GM19043 (cell line): Measurements from ENCODE around the gene CISD3.

Source experiments
- ATAC-seq: cut with Tn5 transposase; IDR thresholded peaks from one replicate; pipeline ENCODE4 v1.9.1; 2021; ENCODE audit warnings: low read depth; ENCODE audit not compliant: unreplicated experiment

The CISD3 gene

DNA sequence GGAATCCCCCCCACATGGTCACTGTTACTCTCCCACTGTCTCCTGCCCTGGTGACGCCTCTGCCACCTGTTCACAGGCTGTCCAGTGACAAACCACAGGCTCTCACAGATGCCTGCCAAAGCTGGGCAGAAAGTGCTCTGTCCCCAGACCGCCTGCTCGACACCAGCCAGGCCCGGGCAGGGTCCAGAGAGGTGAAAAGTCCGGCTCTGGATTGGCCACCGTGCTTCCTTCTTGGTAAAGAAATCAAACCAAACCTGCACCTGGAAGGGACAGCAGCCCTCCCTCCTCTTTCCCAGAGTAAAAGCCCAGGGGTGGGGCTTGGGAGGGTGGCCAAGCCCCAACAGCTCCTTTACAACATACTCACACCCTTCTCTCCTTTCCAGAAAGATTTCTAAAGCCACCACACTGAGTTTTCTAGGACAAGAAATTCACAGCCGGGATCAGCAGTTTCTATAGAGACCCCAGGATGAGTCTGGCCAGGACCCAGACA, 11.8 kb downstream of the CISD3 start:
- no peak for ATAC-seq

DNA sequence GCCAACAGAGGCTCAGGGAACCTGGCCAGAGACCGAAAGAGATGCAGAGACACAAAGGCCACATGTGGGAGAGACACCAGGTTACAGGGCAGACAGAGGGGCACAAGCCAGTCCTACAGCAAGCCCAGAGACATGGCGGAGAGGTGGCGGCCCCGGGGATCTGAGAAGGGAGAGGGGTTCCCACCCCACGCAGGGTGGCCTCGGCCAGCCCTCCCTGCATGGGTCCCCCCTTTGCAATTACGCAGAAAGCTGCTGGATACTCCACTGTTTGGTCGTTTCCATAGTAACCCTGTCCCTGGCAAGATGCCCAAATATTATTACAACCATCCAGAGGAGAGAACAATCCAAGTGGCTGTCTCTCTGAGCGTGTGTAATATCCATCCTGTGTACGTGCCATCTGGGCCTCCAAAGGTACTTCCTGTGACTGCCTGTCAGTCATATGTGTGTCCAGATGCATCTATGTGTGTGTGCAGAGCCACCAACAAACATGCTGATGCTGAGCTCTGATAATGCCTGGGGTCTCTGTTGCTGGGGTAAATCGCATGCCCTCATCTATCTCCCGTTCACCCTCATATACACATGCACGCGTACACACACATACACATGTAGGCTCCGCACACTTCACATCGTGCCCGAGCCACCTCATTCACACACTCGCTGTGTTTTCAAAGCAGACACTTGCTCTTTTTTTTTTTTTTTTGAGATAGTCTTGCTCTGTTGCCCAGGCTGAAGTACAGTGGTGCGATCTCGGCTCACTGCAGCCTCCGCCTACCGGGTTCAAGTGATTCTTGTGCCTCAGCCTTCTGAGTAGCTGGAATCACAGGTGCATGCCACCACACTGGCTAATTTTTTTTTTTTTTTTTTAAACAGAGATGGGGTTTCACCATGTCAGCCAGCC, 12.5 kb downstream of the CISD3 start:
- ATAC-seq = no peak

DNA sequence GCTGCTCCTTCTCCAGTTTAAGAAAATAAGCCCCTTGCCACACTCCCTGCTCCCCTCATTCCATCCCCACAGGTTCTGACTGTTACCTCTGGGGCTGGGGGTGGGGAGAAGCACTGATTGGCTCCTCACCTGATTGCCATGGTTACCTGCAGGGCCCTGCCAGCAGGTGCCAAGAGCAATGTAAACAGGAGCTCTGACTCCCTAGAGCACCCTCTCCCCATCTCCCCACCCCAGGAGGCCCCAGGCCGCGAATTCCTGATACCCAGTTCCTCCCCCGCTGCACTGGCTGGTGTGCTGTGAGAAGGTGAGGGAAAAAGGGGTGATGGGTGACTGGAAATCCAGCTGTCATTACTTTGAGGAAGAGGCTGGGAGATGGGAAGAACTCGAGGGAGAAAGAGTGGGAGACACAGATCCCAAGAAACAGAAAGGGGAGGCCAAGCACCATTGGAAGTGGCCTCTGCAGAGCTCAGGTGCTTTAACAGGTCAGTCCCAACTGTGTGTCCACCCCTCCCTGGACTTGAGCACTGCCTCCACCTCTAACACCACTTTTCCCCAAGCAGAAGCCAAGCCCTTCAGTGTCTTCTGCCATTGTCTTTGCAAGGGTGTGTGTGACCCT, 13.5 kb downstream of the CISD3 start:
- ATAC-seq = no peak

DNA sequence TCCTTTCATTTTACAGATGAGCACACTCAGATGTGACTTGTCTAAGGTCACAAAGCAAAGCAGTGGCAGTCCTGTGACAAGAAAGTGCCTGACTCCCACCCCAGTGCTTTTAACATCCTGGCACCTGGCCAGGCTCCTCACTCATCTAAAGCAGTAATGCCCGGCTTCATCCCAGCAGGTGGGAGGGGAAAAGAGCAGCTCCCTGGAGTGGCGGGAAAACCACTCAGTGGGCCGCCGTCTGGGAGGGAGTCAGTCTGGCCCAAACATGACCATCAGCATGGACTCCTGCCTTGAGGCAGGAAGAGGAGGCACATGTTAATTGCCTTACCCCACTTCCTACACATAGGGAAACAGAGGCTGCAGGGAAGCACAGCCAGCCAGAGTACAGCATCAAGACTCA, 15.4 kb downstream of the CISD3 start:
- no peak for ATAC-seq

DNA sequence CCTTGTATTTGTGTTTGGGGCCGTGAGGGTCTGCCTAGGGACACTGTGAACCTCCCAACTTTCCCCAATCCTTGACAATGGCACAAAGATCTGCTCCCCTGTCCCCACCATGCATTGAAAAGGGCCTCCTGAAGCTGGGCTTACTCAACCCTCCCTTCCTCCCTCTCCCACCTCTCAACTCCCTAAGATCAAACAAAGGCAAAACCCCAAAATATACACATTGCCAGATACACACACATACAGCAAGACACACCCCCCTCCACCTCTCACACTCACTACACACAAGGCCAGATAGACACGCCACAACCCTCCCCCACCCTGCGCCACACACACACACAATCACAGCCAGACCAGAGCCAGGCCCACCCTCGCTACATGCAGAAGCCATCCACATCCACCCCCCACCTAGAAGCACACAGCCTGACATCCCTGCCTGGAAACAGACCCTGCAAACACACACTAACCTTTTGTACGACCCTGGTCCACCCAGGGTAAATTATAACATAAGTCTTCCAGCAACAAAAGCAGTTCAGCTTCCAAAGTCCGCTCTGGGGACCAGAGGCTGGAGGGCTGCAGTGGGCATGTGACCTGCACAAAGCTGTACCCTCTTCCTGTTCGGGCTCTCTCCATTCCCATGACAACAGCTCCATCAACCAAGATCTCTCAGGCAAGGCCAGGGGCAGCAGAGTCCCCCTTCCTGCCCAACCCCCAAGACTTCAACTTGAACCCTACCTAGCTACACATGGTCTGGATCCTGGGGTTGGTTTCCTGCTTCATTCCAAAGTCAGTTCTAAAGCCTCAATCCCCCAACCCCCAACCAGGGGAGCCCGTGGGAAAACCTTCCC, 16.1 kb downstream of the CISD3 start:
- ATAC-seq = no peak

DNA sequence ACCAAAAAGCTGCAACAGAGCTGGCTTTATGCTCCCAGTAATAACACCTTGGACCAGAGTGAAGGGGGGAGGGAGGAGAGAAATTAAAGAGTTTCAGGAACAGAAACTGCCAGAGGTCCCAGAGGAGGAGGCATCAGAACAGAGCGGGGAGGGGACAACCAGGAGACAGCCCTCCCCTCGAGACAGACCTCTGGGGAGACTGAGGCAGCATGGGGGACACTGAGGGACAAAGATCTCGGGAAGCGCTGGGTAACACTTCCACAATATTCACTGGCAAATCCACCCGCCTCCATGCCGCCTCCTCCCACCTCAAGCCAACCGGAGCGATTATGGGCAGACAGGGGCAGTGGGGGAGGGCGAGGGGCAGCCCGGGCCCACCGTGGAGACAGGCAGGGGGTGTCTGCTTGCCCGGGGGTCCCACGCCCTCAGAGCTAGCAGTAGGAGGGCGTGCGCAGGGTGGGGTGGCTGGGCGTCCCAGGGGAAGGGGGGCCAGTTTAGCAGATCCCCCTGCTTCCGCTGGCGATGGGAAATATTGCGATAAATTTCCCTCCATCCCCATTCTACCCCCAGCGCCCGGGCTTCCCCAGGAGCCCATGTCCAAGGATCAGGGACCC, 16.8 kb downstream of the CISD3 start:
- no peak for ATAC-seq

DNA sequence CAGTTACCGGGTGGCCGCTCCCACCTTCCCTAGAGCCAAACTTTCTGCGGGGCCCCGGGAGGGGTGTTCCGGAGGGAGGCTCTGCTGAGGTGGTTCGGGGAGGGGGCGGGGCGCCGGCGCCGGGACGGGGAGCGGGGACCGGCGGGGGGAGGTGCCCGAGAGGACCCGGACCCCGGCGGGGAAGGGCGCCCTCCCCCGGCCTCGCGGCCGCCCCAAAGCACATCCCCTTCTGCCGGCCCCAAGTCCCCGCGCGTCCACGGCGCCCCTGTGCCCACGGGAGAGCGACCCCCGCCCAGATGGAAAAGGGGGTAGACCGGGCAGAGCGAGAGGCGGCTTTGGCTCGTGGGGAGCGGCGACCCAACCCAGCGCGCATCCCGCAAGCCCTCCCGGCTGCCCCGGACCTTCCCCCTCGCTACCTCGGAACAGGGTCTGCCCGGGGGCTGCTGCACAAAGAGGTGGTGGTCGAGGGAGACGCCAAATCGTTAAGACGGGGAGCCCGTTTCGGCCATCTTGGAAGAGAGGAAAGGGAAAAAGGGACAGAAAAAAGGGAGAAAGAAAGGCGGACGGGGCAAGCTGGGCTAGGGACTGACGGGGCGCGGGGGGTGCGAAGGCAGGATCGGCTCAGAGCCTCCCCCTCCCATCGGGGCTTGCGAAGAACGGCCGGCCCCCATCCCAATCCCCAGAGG, 17.5 kb downstream of the CISD3 start:
- ATAC-seq = no peak

DNA sequence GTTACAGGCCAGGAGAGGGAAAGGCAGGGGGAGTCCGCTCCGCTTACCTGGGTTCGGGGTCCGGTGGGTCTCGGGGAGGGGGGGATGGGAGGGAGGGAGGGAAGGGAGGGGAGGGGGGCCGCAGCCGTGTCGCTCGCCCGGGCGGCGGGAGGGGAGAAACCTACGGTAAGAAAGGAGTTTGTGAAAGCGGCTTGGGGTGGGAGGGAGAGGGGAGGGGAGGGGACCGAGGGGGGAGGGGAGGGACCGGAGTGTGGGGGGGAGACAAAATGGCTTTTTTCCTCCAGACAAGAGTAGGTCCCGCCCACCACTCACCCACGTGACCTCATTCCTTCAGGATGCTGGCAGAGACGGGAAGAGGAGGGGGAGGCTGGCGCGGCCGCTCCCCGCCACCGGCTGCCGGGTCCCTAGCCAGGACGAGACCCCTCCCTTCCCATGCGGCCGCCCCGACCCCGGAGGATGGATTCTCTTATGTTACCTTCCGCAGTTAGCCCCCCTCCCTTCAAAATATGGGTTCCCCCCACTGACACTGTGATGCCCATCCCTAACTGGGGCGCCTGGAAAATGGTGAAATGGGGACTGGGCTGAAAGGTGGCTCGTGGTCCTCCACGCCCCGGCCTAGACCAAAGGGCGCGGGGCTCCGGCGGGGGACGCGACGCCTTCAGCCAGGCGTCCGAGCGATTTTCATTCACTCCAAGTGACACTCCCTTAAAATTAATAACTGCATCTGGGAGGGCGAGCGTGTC, 18.2 kb downstream of the CISD3 start, which contains the start of gene PCGF2:
Gene PCGF2, minus strand, starts transcription at position 188 of the 743 bp plus-strand sequence. CDS start 7,934 bp downstream, outside the sequence.
- ATAC-seq = no peak

DNA sequence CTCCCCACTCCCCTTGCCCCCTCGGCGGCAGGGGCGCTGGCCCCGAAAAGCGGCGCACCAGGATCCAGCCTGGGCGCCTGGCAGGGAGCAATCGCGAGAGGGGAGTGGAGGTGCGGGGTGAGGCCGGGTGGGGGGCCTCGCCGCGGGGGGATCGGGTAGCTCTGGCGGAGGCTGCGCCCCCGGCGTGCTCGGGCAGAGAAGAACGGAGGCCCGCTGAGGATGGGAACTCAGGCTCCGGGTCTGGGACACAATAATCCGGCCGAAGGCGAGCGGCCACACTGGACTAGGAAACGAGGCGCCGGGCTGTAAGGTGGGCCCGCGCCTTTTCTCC, 18.7 kb downstream of the CISD3 start:
- ATAC-seq = no peak

DNA sequence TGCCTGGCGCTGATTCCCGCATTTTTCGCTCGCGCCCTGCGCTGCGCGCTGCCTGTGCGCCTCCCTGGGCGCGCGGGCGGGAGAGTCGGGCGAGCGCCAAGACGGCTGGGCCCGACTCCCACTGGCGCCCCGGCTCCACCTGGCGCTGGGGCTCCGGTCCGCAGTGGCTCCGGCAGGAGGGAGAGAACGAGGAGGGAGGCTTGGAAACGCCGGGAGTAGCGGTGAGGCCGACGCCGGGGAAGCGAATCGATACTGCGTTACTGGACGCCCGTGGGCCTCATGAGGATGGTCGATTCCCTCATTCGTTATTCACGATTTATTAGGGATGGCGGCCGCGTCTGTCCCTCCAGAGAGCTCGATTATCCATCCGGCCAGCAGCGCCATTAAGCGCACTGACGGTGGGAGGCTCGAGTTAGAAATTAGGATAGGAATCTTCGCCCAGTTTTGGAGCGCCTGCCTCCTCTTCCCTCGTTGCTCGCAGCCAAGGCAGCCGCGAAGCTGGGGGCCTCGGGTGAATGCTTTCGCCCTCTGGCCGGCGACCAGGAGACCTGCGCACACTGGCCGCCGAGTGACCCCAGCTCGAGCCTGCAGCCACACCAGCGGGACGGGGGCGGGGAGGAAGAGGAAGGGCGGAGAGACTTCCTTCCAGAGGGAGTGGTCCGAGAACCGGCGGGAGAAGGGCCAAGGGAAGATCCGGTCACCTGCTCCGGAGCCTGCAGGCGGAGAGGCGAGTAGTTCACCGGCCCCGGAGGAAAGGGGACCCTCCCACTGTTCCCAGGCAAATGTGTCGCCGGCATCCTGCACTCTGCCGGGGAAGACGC, 19.3 kb downstream of the CISD3 start:
- no peak for ATAC-seq

DNA sequence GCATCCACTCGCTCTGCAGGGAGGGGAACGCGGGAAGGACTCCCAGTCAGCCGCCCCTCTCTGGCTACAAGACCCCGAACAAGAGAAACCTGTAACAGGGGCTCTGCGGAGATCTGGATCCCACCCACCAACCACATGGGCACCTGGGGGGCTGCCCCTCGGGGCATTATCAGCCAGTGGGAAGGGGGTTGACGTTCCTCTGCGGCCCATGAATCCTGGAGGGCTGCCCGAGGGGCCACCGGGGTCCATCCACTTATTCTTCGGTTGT, 19.8 kb downstream of the CISD3 start:
- ATAC-seq = no peak

DNA sequence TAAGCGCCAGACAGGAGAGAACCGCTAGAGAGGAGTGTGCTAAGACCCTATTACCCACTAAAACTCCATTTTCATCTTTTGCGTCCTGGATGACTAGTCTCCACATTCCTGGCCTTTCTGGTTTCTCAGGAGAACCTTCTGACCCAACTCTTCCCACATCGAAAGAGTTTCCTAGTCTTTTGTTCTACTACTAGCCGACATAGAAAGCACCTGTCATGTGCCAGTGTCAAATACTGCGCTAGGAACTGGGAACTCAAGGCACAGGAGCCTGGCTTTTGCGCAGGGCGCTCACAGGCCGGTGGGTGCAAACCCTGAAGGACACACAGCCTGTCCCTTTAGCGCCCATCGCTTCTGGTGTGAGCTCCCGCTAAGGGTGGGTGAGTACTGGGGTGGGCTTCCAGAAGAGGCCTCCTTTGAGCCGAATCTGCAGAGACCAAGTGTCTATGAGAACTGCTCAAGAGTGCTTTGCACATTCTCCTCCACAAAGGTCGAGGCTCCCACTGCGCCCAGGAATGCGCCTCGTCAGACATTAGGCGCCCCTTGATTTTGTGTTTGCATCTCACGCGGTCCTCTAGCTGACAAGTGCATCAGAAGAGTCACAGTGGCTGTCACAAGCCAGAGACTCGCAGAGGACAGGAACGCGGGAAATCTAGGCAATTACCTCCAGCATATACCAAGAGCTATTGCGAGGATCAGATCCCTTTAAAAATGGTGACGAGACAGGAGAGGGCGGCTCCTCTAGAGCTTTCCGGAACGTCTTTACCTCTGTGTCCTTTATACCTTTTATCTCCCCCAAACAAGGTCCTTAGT, 20.4 kb downstream of the CISD3 start:
- ATAC-seq = no peak

DNA sequence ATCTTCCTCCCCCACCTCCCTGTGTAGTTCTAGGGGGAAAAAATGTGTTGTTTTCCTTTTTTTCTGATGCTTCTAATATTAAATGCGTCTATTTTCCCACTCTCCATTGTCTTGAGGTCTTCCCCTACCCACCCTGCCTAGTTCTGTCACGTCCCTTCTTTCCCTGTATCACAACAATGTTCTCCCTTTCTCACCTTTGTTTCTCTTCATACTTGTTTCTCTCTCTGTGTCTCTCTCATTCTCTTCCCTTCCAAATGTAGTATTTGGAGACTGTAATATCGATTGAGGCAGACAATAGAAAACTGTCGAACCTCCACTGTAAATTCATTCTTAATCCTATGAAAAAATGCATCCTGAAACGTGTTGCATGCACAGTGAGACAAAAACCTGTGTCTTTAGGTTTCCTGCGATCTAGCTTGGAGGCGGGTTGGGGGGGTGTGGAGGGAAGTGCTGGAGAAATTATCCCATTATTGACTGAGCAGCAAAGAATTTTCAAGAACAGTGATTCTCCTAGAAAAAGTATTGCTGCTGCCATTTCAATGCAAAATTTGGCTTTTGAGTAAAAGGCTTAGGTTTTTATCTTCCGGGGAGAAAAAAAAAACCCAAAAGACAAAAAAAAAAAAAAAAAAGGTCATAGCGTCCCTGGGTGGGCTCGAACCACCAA, 21.1 kb downstream of the CISD3 start:
- ATAC-seq = no peak

DNA sequence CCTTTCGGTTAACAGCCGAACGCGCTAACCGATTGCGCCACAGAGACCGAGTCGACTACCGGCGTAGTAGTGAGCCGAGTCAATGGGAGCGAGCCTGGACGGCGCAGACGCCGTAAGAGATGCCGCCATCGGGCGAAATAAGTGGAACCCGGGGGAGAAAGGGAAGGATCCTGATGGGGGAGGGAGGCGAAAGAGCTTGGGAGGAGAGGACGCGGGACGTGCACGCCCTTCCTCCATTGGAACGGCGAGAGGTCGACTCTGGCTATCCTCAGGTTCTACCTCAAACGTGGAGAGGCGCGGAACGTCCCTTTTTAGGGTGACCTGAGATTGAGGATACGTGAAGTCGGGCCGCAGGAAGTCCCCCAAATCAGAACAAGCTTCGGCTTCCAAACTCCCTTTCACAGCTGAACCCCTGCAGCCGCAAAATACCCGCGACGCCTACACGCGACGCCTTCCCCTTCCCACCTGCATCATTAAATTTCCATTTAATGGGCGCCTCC, 21.7 kb downstream of the CISD3 start:
- no peak for ATAC-seq

DNA sequence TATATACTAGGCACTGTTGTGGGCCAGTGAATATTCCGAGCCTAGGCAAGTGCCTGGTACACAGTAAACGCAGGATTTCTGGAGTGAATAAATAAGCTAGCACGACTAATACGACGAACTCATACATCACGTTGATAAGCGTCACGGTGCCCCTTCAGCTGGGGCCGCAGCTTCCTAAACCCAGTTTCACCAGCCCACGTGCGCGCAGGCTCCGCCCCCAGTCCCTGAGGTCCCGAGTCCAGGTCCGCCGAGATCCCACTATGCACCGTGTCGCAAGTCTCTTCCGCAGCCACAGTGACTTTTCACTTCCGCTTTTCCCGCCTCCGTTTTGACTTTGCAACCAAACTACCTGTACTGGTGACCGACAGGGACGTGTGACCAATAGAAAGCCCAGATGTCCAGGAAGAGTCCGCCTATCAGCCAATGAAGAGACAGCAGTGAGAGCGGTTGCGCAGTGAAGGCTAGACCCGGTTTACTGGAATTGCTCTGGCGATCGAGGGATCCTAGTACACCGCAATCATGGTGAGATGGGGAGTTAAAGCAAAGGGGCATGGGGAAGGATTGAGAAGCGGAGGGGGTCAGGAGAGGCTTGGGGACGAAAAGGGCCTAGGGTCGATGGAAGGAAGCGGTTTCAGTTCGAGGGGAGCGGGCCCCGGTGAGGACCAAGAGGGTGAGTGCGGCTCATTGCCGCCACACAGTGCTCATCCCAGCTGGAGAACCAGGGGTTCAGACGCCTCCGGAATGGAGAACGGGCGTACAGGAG, 22.3 kb downstream of the CISD3 start, which contains the start of gene PSMB3:
Gene PSMB3, plus strand, starts transcription at position 434 of the 763 bp plus-strand sequence. Its CDS starts 86 bp downstream, at position 520.
- peak; percentile 65 for ATAC-seq

DNA sequence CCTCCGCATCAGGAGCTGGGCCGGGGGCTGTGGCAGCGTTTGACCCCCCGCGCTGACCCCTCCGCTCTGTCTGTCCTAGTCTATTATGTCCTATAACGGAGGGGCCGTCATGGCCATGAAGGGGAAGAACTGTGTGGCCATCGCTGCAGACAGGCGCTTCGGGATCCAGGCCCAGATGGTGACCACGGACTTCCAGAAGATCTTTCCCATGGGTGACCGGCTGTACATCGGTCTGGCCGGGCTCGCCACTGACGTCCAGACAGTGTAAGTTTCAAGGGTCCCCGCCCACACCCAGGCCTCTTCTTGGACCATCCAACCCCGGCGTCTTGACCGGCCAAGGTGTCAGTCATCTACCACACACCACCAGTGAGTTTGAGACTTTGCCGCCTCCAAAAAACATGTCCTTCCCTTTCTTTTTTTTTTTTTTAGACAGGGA, 22.9 kb downstream of the CISD3 start:
- no peak for ATAC-seq
